Measurements from ENCODE around the gene CRLF3. TPM values are rescaled to one million over a fixed set of nuclear protein-coding genes. Genes with fewer than 3 reads are reported as not detected.
A peak's percentile ranks its signal among the peaks of the same experiment; 100 is the strongest.

Gene CRLF3
- total and polyA plus RNA-seq, 7 donors, result 7.2 to 17.4 (median 10.8) TPM

- Histone ChIP-seq H3K4me3 (no peak overlapping the region), H3K4me1 (no peaks in the 10 kb centered on the region), H3K27ac (no peak overlapping the region), H3K27me3 (no peaks in the 10 kb centered on the region), H3K36me3 (no peaks in the 10 kb centered on the region), H3K9me3 (no peaks in the 10 kb centered on the region)
- 96 to 97% methylated on average over 3 of the region's 3 CpGs for WGBS, 2 donors
- TF ChIP-seq POLR2AphosphoS5 (IDR thresholded peaks at IDR 0.05) (no peak), CTCF (IDR thresholded peaks at IDR 0.05) (no peak), POLR2A (IDR thresholded peaks at IDR 0.05) (no peak), EP300 (IDR thresholded peaks at IDR 0.05) (no peak)
- intact Hi-C loops (cut with DNase I), result no loop called here
- DNase-seq, result no peak
These were observed 29.7 kb upstream of the CRLF3 start for GRCh38 chr17:30854146-30854545.

GRCh38 chr17:30848021-30848420 lies 23.5 kb upstream of the CRLF3 start:
- 92 to 96% methylated on average over 6 of the region's 6 CpGs for WGBS, 2 donors
- TF ChIP-seq POLR2A (IDR thresholded peaks at IDR 0.05), result no peak
- TF ChIP-seq CTCF (IDR thresholded peaks at IDR 0.05), result no peak
- TF ChIP-seq EP300 (IDR thresholded peaks at IDR 0.05), result no peak
- TF ChIP-seq POLR2AphosphoS5 (IDR thresholded peaks at IDR 0.05), result no peak
- Histone ChIP-seq H3K27ac (no peak overlapping the region), H3K27me3 (no peaks in the 10 kb centered on the region), H3K9me3 (no peaks in the 10 kb centered on the region), H3K36me3 (peaks cover 0 to 4% (median 0%) of the 10 kb centered on the region in 4 donors), H3K4me1 (no peaks in the 10 kb centered on the region), H3K4me3 (no peak overlapping the region)
- no peak for DNase-seq
- intact Hi-C loops (cut with DNase I), result no loop called here

- no peaks in the 10 kb centered on the region for H3K36me3 ChIP-seq
- H3K27me3 ChIP-seq, result no peaks in the 10 kb centered on the region
- H3K27ac ChIP-seq, result peak overlapping the region in 1 of 4 donors; percentile 21
- no peak for DNase-seq
- 90 to 98% methylated on average over 7 of the region's 7 CpGs for WGBS, 2 donors
- intact Hi-C loops (cut with DNase I), result no loop called here
- H3K4me3 ChIP-seq, result no peak overlapping the region
- no peak for TF ChIP-seq EP300 (IDR thresholded peaks at IDR 0.05)
- TF ChIP-seq CTCF (IDR thresholded peaks at IDR 0.05), result no peak
- no peak for TF ChIP-seq POLR2AphosphoS5 (IDR thresholded peaks at IDR 0.05)
- no peak for TF ChIP-seq POLR2A (IDR thresholded peaks at IDR 0.05)
- no peaks in the 10 kb centered on the region for H3K4me1 ChIP-seq
- H3K9me3 ChIP-seq, result no peaks in the 10 kb centered on the region
These were observed 16.3 kb upstream of the CRLF3 start for GRCh38 chr17:30840771-30841170.

- no peak for DNase-seq
- no peak overlapping the region for H3K4me3 ChIP-seq
- H3K27me3 ChIP-seq, result no peaks in the 10 kb centered on the region
- H3K9me3 ChIP-seq, result no peaks in the 10 kb centered on the region
- no peaks in the 10 kb centered on the region for H3K36me3 ChIP-seq
- TF ChIP-seq POLR2A (IDR thresholded peaks at IDR 0.05) (no peak), EP300 (IDR thresholded peaks at IDR 0.05) (no peak), CTCF (IDR thresholded peaks at IDR 0.05) (no peak), POLR2AphosphoS5 (IDR thresholded peaks at IDR 0.05) (no peak)
- WGBS, 2 donors, result 81 to 88% methylated on average over 5 of the region's 5 CpGs
- no peak overlapping the region for H3K27ac ChIP-seq
- H3K4me1 ChIP-seq, result no peaks in the 10 kb centered on the region
- intact Hi-C loops (cut with DNase I), result no loop called here
These were observed 13.8 kb upstream of the CRLF3 start for GRCh38 chr17:30838202-30838807.
